Measurements from ENCODE around the gene HSD17B12. TPM values are rescaled to one million over a fixed set of nuclear protein-coding genes. Genes with fewer than 3 reads are reported as not detected.

Gene HSD17B12
- total RNA-seq: 38.5 and 79.0 TPM in 2 replicates

GRCh38 chr11:43680521-43681400, at the start of gene HSD17B12:
Gene HSD17B12, plus strand, starts transcription at chr11:43680738. Its CDS starts 90 bp downstream, at chr11:43680828.

GRCh38 chr11:43880640-43881159, 200.2 kb downstream of the HSD17B12 start, which contains the start of gene ALKBH3:
Gene ALKBH3, plus strand, starts transcription at chr11:43880831. Its CDS starts 1,822 bp downstream, at chr11:43882653.

Other genes starting within 250 kb of the HSD17B12 start
- 26.9 and 27.8 TPM in 2 replicates for gene ALKBH3, start 200.1 kb downstream of the HSD17B12 start, total RNA-seq